ENCODE results near the gene PYGB. TPM values are rescaled to one million over a fixed set of nuclear protein-coding genes. Genes with fewer than 3 reads are reported as not detected.

The PYGB gene
- total and polyA plus RNA-seq, 7 donors = 4.9 to 22.3 (median 9.5) TPM

- Histone ChIP-seq H3K36me3 (ENCODE audit: insufficient read depth in 1 of 2, low read depth in 1 of 2) (peaks cover 0 to 20% of the 10 kb centered on the region in 2 donors), H3K27me3 (ENCODE audit: insufficient read depth in 3 of 3, low read length in 2 of 3) (no peaks in the 10 kb centered on the region), H3K4me1 (no peaks in the 10 kb centered on the region), H3K4me3 (no peak overlapping the region), H3K27ac (no peak overlapping the region), H3K9me3 (no peaks in the 10 kb centered on the region)
- DNase-seq (no peak), ATAC-seq (peak in 2 of 4 donors; percentile 27 to 35)
- 88 to 91% (median 90%) methylated on average over 16 of the region's 16 CpGs for WGBS, 3 donors
- intact Hi-C loops (cut with DNase I) = loop anchor here in 1 of 2 donors (10.0 kb wide), 1 partner anchor 76 kb away; the partner anchor contains the start of gene ABHD12
- no peak for TF ChIP-seq CTCF (IDR thresholded peaks at IDR 0.05)
These were observed 70.8 kb downstream of the PYGB start for GRCh38 chr20:25318471-25319240.

GRCh38 chr20:25319241-25320034 lies 71.6 kb downstream of the PYGB start:
- H3K9me3 ChIP-seq = no peaks in the 10 kb centered on the region
- H3K27me3 ChIP-seq (ENCODE audit: insufficient read depth in 3 of 3, low read length in 2 of 3) = no peaks in the 10 kb centered on the region
- WGBS, 3 donors = 79 to 91% (median 88%) methylated on average over 11 of the region's 11 CpGs
- intact Hi-C loops (cut with DNase I) = loop anchor here in 1 of 2 donors (10.0 kb wide), 1 partner anchor 75 kb away; the partner anchor contains the start of gene ABHD12
- DNase-seq (no peak), ATAC-seq (no peak)
- H3K4me1 ChIP-seq = no peaks in the 10 kb centered on the region
- peaks cover 0 to 13% of the 10 kb centered on the region in 2 donors for H3K36me3 ChIP-seq (ENCODE audit: insufficient read depth in 1 of 2, low read depth in 1 of 2)
- H3K27ac ChIP-seq = no peak overlapping the region
- no peak for TF ChIP-seq CTCF (IDR thresholded peaks at IDR 0.05)
- no peak overlapping the region for H3K4me3 ChIP-seq

GRCh38 chr20:25320035-25320800 lies 72.3 kb downstream of the PYGB start:
- intact Hi-C loops (cut with DNase I) = no loop called here
- no peak for TF ChIP-seq CTCF (IDR thresholded peaks at IDR 0.05)
- Histone ChIP-seq H3K9me3 (no peaks in the 10 kb centered on the region), H3K4me1 (no peaks in the 10 kb centered on the region), H3K36me3 (ENCODE audit: insufficient read depth in 1 of 2, low read depth in 1 of 2) (peaks cover 0 to 10% of the 10 kb centered on the region in 2 donors), H3K27ac (no peak overlapping the region), H3K4me3 (no peak overlapping the region), H3K27me3 (ENCODE audit: insufficient read depth in 3 of 3, low read length in 2 of 3) (no peaks in the 10 kb centered on the region)
- ATAC-seq (peak in 3 of 4 donors; percentile 32 to 78 (median 50)), DNase-seq (no peak)
- WGBS, 3 donors = 69 to 83% (median 72%) methylated on average over 13 of the region's 13 CpGs

- H3K4me3 ChIP-seq = no peak overlapping the region
- no peaks in the 10 kb centered on the region for H3K27me3 ChIP-seq (ENCODE audit: insufficient read depth in 3 of 3, low read length in 2 of 3)
- no peaks in the 10 kb centered on the region for H3K4me1 ChIP-seq
- intact Hi-C loops (cut with DNase I) = no loop called here
- WGBS, 3 donors = 97 to 100% (median 98%) methylated on average over 5 of the region's 5 CpGs
- peaks cover 0 to 10% of the 10 kb centered on the region in 2 donors for H3K36me3 ChIP-seq (ENCODE audit: insufficient read depth in 1 of 2, low read depth in 1 of 2)
- H3K27ac ChIP-seq = no peak overlapping the region
- no peak for DNase-seq
- H3K9me3 ChIP-seq = no peaks in the 10 kb centered on the region
- TF ChIP-seq CTCF (IDR thresholded peaks at IDR 0.05) = no peak
- ATAC-seq = no peak
These were observed 73.5 kb downstream of the PYGB start for GRCh38 chr20:25321262-25321831.

Data from psoas muscle (tissue), 8 donors.